ENCODE measurements around the gene UBR7. TPM values are rescaled to one million over a fixed set of nuclear protein-coding genes. Genes with fewer than 3 reads are reported as not detected.
"Not testable (repeated sequence)": the region's sequence is repeated elsewhere in the genome, so short reads cannot be mapped to it uniquely, and the experiment has no call there.

UBR7 gene, protein sequence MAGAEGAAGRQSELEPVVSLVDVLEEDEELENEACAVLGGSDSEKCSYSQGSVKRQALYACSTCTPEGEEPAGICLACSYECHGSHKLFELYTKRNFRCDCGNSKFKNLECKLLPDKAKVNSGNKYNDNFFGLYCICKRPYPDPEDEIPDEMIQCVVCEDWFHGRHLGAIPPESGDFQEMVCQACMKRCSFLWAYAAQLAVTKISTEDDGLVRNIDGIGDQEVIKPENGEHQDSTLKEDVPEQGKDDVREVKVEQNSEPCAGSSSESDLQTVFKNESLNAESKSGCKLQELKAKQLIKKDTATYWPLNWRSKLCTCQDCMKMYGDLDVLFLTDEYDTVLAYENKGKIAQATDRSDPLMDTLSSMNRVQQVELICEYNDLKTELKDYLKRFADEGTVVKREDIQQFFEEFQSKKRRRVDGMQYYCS
- total RNA-seq (2014; rRNA removed; shearing (Covaris generic)) (28.7 and 42.9 TPM in 2 replicates), polyA plus RNA-seq (2016; fragmentation: Nextera tagmentation; extraction: Ambion mirVana) (23.8 and 24.0 TPM in 2 replicates)

DNA sequence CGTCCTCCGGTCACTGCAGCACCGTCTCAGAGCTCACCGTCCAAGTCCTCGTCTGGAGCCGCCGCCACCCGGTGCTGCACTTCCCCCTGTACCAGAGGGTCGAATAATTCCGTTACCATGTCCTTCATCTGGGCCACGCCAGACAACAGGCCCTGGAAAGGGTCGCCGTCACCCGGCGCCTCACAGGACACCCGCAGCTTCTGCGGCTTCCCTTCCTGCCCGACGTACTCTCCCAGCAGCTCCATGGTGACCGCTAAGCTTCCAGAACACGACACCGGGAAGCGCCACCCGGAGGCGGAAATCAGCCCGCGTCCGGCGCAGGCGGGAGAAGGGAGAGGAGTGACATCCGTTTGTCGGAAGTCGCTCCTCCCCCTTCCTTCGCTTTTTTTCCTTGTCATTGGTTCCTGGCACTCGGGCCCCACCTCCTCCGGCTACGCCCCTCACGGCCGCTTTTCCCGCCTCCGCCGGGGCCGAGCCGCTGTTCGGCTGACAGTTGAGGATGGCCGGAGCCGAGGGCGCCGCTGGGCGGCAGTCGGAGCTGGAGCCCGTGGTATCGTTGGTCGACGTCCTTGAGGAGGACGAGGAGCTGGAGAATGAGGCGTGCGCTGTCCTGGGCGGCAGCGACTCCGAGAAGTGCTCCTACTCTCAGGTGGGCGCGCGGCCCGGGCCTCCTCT is at the start of gene UBR7, which contains the start of gene GON7:
Gene UBR7 (plus strand): TSS at position 464 of the 675 bp plus-strand sequence. CDS start 36 bp downstream, at position 500.
Gene GON7 (minus strand): TSS at position 273 of the 675 bp plus-strand sequence. CDS start 28 bp downstream, at position 245.
- H3K27me3 ChIP-seq (replicated peaks; ENCODE audit: insufficient read depth): no peaks in the 10 kb centered on the region
- peak within 1 kb of the TSS; percentile 97 for H2AFZ ChIP-seq
- 0 to 1% methylated on average over 57 to 61 of the region's 65 CpGs for WGBS, 2 experiments (ENCODE audit: low coverage in 1 of 2, low lambda C conversion rate in 2 of 2, missing lambda C conversion rate in 2 of 2)
- no peaks in the 10 kb centered on the region for H3K9me2 ChIP-seq (ENCODE audit: insufficient read depth)
- H4K20me1 ChIP-seq (ENCODE audit: insufficient read depth): no peaks in the 10 kb centered on the region
- peak within 1 kb of the TSS; percentile 99 for H3K4me3 ChIP-seq
- H3K4me2 ChIP-seq (ENCODE audit: unreplicated experiment): peak within 1 kb of the TSS; percentile 99
- TF ChIP-seq EZH2phosphoT487 (IDR thresholded peaks at IDR 0.05; ENCODE audit: insufficient read depth, low read depth) (no peak), EZH2 (IDR thresholded peaks at IDR 0.05; ENCODE audit: insufficient read depth, poor library complexity, severe bottlenecking) (no peak)
- peaks cover 22% of the 10 kb centered on the region for H3F3A ChIP-seq (ENCODE audit: insufficient read depth)
- H3K9ac ChIP-seq: peak within 1 kb of the TSS; percentile 84
- peaks cover 22% of the 10 kb centered on the region for H3K4me1 ChIP-seq (ENCODE audit: insufficient read depth)
- no peaks in the 10 kb centered on the region for H3K9me3 ChIP-seq (ENCODE audit: low read depth)
- peaks cover 76% of the 10 kb centered on the region for H3K79me2 ChIP-seq (ENCODE audit: insufficient read depth)
- in situ Hi-C loops (cut with MboI): no loop called here
- H3K36me3 ChIP-seq (ENCODE audit: low read depth): no peaks in the 10 kb centered on the region
- DNase-seq: peak; percentile 98
- peak within 1 kb of the TSS; percentile 79 for H3K27ac ChIP-seq

DNA sequence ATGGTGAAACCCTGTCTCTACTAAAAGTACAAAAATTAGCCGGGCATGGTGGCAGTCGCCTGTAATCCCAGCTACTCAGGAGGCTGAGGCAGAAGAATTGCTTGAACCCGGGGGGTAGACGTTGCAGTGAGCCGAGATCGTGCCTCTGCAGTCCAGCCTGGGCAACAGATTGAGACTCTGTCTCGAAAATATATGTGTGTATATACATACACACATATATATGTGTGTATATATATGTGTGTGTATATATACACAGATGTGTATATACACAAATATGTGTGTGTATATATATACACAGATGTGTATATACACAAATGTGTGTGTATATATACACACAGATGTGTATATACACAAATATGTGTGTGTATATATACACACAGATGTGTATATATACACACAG is 48.7 kb upstream of the UBR7 start:
- DNase-seq; H3K79me2 ChIP-seq (ENCODE audit: insufficient read depth); H3K27ac ChIP-seq; H3K4me2 ChIP-seq (ENCODE audit: unreplicated experiment); H2AFZ ChIP-seq; H3K9me3 ChIP-seq (ENCODE audit: low read depth); H3K4me3 ChIP-seq; H3K4me1 ChIP-seq (ENCODE audit: insufficient read depth); H3K27me3 ChIP-seq (replicated peaks; ENCODE audit: insufficient read depth); H3K9ac ChIP-seq; H3F3A ChIP-seq (ENCODE audit: insufficient read depth); H4K20me1 ChIP-seq (ENCODE audit: insufficient read depth); H3K9me2 ChIP-seq (ENCODE audit: insufficient read depth); H3K36me3 ChIP-seq (ENCODE audit: low read depth); in situ Hi-C loops (cut with MboI): not testable (repeated sequence)
- WGBS, 2 experiments (ENCODE audit: low coverage in 1 of 2, low lambda C conversion rate in 2 of 2, missing lambda C conversion rate in 2 of 2): 71% methylated on average over 7 of the region's 7 CpGs

GRCh38 chr14:93159625-93160352 is 47.3 kb upstream of the UBR7 start:
- DNase-seq; H3K9ac ChIP-seq; H3K27ac ChIP-seq; H3K4me2 ChIP-seq (ENCODE audit: unreplicated experiment); in situ Hi-C loops (cut with MboI); H4K20me1 ChIP-seq (ENCODE audit: insufficient read depth); H3K4me3 ChIP-seq; H3F3A ChIP-seq (ENCODE audit: insufficient read depth); H3K9me2 ChIP-seq (ENCODE audit: insufficient read depth); H3K36me3 ChIP-seq (ENCODE audit: low read depth); H3K4me1 ChIP-seq (ENCODE audit: insufficient read depth); H3K9me3 ChIP-seq (ENCODE audit: low read depth); H3K79me2 ChIP-seq (ENCODE audit: insufficient read depth); H2AFZ ChIP-seq; H3K27me3 ChIP-seq (replicated peaks; ENCODE audit: insufficient read depth): not testable (repeated sequence)
- WGBS, 2 experiments (ENCODE audit: low coverage in 1 of 2, low lambda C conversion rate in 2 of 2, missing lambda C conversion rate in 2 of 2): 42 to 50% methylated on average over 5 of the region's 5 CpGs

GRCh38 chr14:93160353-93160801 is 46.7 kb upstream of the UBR7 start:
- Histone ChIP-seq H4K20me1 (ENCODE audit: insufficient read depth) (no peaks in the 10 kb centered on the region), H3K27ac (no peak overlapping the region), H2AFZ (no peak overlapping the region), H3K27me3 (replicated peaks; ENCODE audit: insufficient read depth) (no peaks in the 10 kb centered on the region), H3K79me2 (ENCODE audit: insufficient read depth) (no peaks in the 10 kb centered on the region), H3K9me3 (ENCODE audit: low read depth) (no peaks in the 10 kb centered on the region), H3K9ac (no peak overlapping the region), H3K36me3 (ENCODE audit: low read depth) (no peaks in the 10 kb centered on the region), H3K4me3 (no peak overlapping the region), H3K9me2 (ENCODE audit: insufficient read depth) (no peaks in the 10 kb centered on the region), H3F3A (ENCODE audit: insufficient read depth) (no peaks in the 10 kb centered on the region), H3K4me1 (ENCODE audit: insufficient read depth) (no peaks in the 10 kb centered on the region), H3K4me2 (ENCODE audit: unreplicated experiment) (no peak overlapping the region)
- TF ChIP-seq EZH2phosphoT487 (IDR thresholded peaks at IDR 0.05; ENCODE audit: insufficient read depth, low read depth) (no peak), EZH2 (IDR thresholded peaks at IDR 0.05; ENCODE audit: insufficient read depth, poor library complexity, severe bottlenecking) (no peak)
- peak; percentile 38 for DNase-seq
- in situ Hi-C loops (cut with MboI): no loop called here
- 36 to 39% methylated on average over 4 of the region's 4 CpGs for WGBS, 2 experiments (ENCODE audit: low coverage in 1 of 2, low lambda C conversion rate in 2 of 2, missing lambda C conversion rate in 2 of 2)
